Activated effector memory CD4-positive, alpha-beta T cell treated with anti-CD3 and anti-CD28 coated beads, Interleukin-2, amount 50 U/mL, for 16 hours (primary cell): ENCODE measurements around the gene CCDC82.
A peak's percentile ranks its signal among the peaks of the same experiment; 100 is the strongest.
"Not testable (repeated sequence)": the region's sequence is repeated elsewhere in the genome, so short reads cannot be mapped to it uniquely, and the experiment has no call there.

ENCODE experiments used
- DNase-seq: peaks from one replicate; pipeline ENCODE4 v3.0.0-alpha.2; 2020

CCDC82 gene

DNA sequence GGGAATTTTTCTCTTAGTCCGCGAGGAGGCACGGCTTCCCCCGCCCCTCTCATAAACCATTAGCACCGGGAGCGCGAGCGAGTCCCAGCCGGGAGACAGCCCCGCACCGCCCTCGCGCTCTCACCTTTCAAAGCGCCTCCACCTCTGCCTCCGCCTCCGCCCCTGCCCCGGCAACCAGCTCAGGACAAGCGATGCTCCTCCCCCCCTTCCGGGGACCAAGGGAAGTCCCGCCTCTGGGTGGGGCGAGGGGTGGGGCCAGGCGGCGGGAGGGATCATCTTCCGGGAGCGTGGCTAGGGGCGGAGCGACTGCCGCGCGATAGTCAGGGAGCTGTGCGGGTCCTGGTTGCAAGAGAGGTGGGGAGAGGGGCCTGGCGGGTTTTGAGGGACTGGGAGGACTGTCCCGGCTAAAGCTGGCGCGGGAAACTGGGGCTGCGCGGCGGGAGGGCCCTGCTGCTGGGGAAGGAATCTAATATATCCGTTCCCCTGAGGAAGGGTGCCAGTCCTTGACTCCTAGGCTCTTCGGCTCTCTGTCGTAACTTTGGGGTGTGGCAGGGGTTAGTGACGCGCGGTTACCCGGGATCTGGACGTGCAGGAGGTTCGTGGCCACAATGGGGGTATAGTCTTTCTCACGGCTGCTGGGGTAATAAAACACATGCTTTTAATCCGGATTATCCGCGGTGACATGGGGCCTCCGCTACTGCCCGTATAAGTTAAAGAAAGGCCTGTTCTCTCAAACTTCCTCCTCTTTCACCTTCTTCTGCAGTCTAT lies at the start of gene CCDC82, which contains the start of gene JRKL:
Gene CCDC82 (minus strand): TSS at position 193 of the 768 bp plus-strand sequence. CDS start 5,165 bp downstream, outside the sequence.
Gene JRKL (plus strand): TSS at position 294 of the 768 bp plus-strand sequence. CDS start 637 bp downstream, outside the sequence.
- peak; percentile 100 for DNase-seq

- DNase-seq, result not testable (repeated sequence)
Measured at GRCh38 chr11:96432654-96433053, 42.9 kb upstream of the CCDC82 start.

DNA sequence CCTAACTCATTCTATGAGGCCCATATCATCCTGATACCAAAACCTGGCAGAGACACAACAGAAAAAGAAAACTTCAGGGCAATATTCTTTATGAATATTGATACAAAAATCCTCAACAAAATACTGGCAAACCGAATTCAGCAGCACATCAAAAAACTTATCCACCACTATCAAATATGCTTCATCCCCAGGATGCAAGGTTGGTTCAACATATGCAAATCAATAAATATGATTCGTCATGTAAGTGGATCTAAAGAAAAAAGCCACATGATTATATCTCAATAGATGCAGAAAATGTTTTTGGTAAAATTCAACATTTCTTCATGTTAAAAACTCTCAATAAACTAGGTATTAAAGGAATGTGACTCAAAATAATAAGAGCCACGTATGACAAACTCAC lies 41.0 kb upstream of the CCDC82 start:
- no peak for DNase-seq

DNA sequence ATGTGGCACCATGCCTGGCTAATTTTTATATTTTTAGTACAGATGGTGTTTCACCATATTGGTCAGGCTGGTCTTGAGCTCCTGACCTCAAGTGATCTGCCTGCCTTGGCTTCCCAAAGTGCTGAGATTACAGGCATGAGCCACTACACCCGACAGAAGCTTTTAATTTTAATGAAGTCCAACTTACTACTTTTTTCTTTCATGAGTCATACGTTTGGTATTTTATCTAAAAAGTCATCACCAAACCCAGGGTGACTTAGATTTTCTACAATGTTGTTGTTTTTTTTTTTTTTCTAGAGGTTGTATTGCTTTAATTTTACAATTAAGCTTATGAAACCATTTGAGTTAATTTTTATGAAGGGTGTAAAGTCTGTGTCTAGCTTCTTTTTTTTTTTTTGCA lies 35.0 kb upstream of the CCDC82 start:
- no peak for DNase-seq

DNA sequence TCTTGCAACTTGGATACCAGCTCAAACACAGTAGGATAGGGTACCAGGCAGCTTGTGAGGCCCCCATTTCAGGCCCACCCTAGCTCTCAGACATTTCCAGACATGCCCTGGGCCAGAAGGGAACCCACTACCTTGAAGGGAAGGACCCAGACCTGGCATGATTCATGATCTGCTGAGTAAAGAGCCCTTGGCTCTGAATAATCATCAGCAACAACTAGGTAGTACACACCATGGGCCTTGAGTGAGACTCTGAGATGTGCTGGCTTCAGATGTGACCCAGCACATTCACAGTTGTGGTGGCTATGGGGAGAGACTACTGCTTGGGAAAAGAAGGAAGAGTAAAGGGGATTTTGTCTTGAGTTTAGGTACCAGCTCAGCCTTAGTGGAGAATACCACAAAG lies 23.7 kb upstream of the CCDC82 start:
- DNase-seq, result no peak

GRCh38 chr11:96412761-96413381 lies 23.2 kb upstream of the CCDC82 start:
- DNase-seq, result no peak

GRCh38 chr11:96411412-96411811 lies 21.7 kb upstream of the CCDC82 start:
- not testable (repeated sequence) for DNase-seq

GRCh38 chr11:96400697-96401096 lies 11.0 kb upstream of the CCDC82 start:
- no peak for DNase-seq

DNA sequence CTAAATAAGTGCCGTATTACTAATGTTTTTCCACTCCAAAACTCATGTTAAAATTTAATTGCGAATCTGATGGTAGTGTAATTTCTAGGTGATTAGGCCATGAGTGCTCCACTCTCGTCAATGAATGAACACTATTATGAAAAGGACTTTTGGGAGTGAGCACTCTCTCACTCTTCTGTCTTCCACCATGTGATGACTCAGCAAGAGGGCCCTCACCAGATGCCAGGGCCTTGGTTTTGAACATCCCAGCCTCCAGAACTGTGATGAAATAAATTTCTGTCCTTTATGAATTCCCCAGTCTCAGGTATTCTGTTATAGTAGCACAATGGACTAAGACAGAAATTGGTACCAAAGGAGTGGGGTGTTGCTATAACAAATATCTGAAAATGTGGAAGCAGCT lies 8.2 kb upstream of the CCDC82 start:
- no peak for DNase-seq

DNA sequence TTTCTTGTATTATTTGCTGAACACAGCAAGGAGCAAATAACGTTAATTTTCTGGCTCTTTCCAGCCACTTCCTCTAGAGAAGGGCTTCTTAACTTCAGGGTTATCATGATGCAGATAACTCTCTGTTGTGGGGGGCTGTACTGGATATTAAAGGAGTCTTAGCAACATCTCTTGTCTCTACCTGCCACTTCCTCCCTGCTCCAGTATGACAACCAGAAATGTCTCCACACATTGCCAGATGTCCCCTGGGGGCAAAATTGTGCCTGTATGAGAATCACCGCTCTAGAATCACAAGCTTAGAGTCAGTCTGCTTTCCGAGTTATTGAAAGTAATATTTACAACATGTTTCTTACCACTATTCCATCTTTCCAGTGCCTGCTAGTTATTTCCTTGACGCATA lies 6.9 kb upstream of the CCDC82 start:
- DNase-seq, result no peak

GRCh38 chr11:96394773-96395172 lies 5.1 kb upstream of the CCDC82 start:
- DNase-seq, result no peak

- DNase-seq, result no peak
Measured at GRCh38 chr11:96393753-96394348, 4.1 kb upstream of the CCDC82 start.

DNA sequence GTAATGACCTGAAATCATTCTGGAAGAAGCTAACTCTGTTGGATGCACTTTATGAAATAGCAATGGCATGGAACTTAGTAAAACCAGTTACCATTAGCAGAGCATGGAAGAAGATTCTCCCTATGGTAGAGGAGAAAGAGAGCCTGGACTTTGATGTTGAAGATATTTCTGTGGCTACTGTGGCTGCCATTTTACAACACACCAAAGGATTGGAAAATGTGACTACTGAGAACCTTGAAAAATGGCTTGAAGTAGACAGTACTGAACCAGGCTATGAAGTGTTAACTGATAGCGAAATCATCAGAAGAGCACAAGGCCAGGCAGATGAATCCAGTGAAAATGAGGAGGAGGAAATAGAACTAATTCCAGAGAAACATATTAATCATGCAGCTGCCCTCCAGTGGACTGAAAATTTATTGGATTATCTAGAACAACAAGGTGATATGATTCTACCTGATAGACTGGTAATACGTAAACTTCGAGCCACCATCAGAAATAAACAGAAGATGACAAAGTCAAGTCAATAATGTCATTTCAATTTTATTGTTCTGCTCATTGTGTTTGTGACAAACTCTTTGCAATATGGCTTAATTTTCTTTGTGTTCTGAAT lies 2.1 kb upstream of the CCDC82 start:
- DNase-seq, result no peak

DNA sequence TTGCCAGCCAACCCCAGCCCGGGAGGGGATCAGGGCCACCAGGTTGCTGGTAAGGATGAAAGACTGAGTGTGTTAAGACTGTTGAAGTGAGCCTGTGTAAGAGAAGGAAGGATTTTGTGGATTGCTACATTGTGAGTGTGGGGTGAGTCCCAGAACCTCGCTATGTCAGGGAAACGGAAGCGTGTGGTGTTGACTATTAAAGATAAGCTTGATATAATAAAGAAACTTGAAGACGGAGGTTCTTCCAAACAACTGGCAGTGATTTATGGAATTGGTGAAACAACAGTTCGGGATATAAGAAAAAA lies 728 bp upstream of the CCDC82 start:
- no peak for DNase-seq

- no peak for DNase-seq
Measured at GRCh38 chr11:96388891-96389719, 607 bp downstream of the CCDC82 start.

DNA sequence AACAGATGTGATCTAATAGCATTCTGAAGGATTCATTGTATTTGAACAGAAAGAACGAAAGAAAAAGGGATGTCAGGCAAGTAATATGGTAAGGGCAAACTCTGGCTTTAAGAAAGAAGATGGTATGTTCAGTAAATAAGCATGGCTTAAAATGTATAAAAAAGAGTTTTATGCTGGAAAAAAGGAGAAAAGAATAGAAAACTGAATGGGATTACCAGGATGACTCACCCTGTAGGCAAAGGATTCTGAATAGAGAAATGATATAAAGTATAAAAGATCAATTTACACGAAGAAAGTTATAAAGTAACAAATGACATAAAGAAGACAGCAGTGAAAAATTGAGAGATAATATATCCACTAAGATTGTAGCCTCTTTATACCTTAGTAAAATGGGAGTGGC lies 4.5 kb downstream of the CCDC82 start:
- DNase-seq, result no peak

DNA sequence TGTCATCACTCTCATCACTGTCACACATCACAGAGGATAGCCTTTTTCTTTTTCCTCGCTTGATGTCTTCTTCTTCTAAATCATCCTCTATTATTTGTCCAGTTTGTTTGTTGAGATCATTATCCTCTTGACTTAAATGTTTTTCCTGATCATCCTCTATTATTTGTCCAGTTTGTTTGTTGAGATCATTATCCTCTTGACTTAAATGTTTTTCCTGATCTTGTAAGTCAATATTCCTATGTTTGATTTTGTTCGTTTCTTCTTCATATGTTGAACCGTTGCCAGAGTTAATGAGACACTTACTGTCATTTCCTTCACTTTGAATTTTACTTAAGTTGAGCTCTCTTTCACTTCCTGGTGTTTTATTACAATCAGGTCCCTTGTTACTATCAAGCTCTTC lies 5.6 kb downstream of the CCDC82 start:
- no peak for DNase-seq

DNA sequence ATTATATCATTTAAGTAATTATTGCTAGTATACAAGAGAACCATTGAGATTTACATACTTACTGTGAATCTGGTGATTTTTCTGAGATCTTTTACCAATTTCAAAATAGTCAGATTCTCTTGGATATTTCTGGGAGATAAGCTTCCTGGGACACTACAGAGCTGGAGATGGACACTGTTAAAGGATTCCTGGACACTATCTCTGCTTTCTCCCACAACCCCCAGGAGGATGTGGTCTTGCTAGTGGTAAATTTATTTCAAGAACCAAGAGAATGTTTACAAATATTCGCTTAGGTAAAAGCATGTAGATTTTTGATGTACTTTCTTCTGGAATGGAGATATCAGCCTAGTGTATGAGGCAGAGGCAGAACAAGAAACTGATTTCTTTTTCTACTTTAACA lies 12.9 kb downstream of the CCDC82 start:
- no peak for DNase-seq

- no peak for DNase-seq
Measured at GRCh38 chr11:96373826-96374225, 15.9 kb downstream of the CCDC82 start.

DNA sequence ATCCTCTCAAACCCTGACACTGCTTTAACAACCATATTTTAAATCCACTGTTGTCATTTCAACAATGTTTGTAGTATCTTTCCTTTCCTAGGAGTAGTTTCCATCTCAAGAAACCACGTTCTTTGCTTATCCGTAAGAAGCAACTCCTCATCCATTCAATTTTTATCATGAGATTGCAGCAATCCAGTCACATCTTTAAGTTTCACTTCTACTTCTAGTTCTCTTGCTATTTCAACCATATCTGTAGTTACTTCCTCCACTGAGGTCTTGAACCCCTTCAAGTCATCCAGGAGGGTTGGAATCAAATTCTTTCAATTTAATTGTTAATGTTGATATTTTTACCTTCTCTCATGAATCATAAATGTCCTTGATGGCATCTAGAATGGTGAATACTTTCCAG lies 22.4 kb downstream of the CCDC82 start:
- no peak for DNase-seq

DNA sequence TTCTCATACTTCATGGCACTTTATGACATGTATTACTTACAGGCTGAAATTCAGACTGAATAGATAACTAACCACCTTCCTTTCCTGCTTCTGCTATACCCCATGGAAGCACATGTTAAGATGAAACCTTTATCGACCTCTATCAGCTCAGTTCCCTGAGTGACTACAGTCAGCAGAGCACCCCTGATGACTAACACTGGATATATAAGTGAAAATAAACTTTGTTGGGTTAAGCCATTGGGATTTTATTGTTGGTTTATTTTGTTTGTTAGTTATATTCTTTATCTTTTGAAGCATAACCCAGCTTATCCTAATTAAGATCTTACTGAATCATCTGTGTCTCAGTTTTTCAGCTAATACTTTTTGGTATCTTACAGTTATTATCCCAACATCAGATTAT lies 23.7 kb downstream of the CCDC82 start:
- no peak for DNase-seq

DNA sequence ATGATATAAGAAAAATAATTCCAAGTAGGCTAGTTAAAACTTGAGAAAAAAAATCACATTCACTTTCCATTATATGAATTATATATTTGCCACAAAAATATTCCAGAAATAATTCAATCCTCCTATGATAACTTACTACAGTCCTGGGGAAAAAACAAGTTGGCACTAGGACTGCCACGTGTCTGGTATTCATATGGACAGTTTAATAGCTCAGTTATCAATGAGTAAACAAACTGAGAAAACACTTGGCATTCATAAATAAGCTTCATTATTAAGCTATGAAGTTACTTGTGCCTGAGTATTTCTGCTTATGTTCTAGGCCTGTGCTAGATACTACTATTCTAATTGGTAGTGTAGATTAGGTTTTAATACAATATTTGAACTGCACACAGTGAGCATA lies 24.2 kb downstream of the CCDC82 start:
- no peak for DNase-seq

DNA sequence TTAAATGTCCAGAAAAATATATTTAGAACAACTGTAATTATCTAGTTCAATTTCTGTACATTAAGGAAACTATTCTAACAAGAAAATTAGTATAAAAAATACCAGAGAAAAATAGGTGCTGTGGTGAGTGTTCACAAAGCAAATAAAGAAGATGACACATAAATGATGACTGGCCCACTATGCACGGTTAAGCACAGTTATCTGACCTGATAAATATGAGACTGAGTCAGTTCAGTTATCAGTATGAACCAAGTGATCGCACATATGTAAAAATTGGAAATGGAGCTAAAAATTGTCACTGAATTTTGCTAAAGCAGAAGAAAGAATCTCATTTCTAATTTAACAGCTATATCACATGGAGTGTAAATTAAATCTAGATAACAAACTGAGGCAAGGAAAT lies 27.9 kb downstream of the CCDC82 start:
- no peak for DNase-seq
